GM06990 (cell line): ENCODE measurements around the gene RNF182.

Experiments
- DNase-seq: peaks from one replicate; pipeline ENCODE4 v3.0.0-alpha.2; 2011; ENCODE audit not compliant: insufficient read length; ENCODE audit errors: extremely low read depth
- H3K27me3 ChIP-seq: replicated peaks from 2 replicates; pipeline ENCODE4 v1.6.0; 2011; ENCODE audit warnings: low read length; ENCODE audit not compliant: control insufficient read depth, insufficient read depth
- H3K36me3 ChIP-seq: 2 replicates; pipeline ENCODE4 v1.5.1; 2011; ENCODE audit warnings: low read length; ENCODE audit not compliant: control insufficient read depth, insufficient read depth
- H3K4me3 ChIP-seq: replicated peaks from 2 replicates; pipeline ENCODE4 v1.5.1; 2011; ENCODE audit warnings: low read depth, mild to moderate bottlenecking, control low read depth, low read length
- CTCF ChIP-seq: IDR thresholded peaks from 2 replicates; pipeline ENCODE4 v1.5.1; 2011; ENCODE audit warnings: low read length, control low read depth, mild to moderate bottlenecking, inconsistent platforms; ENCODE audit not compliant: insufficient read depth, poor library complexity, severe bottlenecking

The RNF182 gene

GRCh38 chr6:13907614-13908215, 17.0 kb upstream of the RNF182 start:
- no peak for TF ChIP-seq CTCF
- DNase-seq, result no peak
- Histone ChIP-seq H3K27me3 (no peaks in the 10 kb centered on the region), H3K36me3 (no peaks in the 10 kb centered on the region), H3K4me3 (no peak overlapping the region)

DNA sequence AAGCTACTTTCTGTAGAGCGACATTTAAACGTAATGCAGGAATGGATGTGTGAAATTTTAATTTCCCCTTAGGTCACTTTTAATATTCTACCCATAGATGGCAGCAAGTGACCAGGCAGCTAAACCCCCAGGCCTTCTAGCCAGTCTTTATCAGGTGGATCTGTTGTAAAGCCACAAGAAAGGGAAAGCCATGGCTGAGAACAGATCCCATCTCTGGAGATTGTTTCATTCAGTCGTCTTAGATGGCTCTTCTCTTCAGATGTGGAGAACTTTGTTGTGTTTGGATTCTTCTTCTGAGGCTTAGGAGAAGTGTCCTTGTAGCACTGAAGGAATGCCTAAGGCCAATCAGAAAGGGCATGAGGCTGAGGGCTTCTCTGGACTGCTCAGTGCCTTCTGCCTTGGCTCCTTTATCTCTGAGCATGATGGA, 15.8 kb upstream of the RNF182 start:
- no peak for DNase-seq
- no peaks in the 10 kb centered on the region for H3K36me3 ChIP-seq
- peak; percentile 71 for TF ChIP-seq CTCF
- H3K27me3 ChIP-seq, result no peaks in the 10 kb centered on the region; the same call in 1 of the 2 replicates
- H3K4me3 ChIP-seq, result no peak overlapping the region

DNA sequence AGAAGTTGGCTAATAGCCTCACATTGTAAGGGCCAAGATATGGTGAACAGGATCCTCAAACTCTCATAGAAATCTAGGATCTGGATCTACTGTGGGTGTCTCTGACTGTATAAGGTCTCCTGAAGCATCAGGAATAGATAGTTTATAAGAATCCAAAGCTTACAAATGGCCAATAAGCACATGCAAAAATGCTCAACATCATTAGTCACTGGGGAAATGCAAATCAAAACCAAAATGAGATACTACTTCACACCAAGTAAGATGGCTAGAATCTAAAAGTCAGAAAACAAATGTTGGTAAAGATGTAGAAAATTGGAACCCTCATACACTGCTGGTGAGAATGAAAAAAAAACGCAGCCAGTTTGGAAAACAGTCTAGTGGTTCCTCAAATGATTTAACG, 14.3 kb upstream of the RNF182 start:
- no peak overlapping the region for H3K4me3 ChIP-seq
- no peaks in the 10 kb centered on the region for H3K36me3 ChIP-seq
- no peaks in the 10 kb centered on the region; the same call in 1 of the 2 replicates for H3K27me3 ChIP-seq
- TF ChIP-seq CTCF, result no peak
- DNase-seq, result no peak

DNA sequence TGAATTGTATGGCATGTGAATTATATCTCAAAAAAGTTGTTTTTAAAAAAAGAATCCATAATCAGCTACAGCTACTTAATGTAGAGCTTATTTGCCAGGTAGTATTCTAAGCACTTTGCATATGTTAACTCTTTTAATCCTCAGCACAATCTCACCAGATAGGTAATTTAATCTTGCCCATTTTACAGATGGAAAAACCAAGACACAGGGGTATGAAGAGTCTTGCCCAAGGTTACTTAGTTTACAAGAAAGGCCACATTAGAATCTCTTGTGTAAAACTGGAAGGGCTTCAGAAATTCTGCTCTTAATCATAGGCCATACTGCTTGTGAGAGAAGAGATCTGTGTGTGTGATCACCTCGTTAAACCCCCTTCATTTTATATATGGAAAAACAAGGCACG, 13.4 kb upstream of the RNF182 start:
- Histone ChIP-seq H3K36me3 (no peaks in the 10 kb centered on the region), H3K27me3 (no peaks in the 10 kb centered on the region; the same call in 1 of the 2 replicates), H3K4me3 (no peak overlapping the region)
- no peak for DNase-seq
- TF ChIP-seq CTCF, result no peak

DNA sequence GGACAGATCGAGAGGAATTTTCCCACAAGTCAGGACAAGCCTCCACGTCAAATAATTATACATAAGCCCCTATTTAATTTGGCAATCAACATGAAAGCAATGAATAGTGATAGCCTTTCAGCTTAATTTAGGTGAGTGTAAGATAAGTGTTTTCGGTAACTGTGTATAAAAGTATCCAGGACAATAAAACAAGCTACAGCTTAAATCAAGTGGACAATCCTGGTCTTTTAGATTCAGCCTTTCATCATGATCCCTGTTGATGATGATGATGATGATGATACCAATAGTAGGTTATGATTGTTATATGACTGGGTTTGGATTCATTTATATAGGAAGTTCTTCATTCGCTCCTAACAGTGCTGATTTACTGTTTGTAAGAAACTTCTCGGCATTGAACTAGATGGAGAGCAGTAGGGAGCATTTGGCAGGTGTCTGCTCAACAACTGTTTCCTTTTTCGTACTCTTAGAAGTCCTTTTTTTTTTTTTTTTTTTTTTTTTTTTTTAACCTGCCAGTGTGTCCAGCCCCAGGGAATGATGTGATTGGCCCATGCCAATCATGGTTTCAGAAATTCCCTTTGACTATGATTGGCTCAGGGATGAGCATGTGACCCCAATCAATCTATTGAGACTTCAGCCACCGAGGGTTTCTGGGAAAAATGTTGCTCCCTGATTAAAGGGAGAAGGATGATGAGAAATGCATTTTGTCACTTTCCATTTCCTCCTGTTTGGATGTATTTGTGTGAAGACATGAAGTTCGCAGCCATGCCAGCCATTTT, 11.3 kb upstream of the RNF182 start:
- H3K4me3 ChIP-seq, result no peak overlapping the region
- no peaks in the 10 kb centered on the region for H3K36me3 ChIP-seq
- DNase-seq, result no peak
- no peaks in the 10 kb centered on the region; the same call in 1 of the 2 replicates for H3K27me3 ChIP-seq
- TF ChIP-seq CTCF, result no peak
